Coronary artery (tissue), 2 donors: ENCODE measurements around the gene KCNJ12.

Experiments
- DNase-seq: peaks from one replicate; pipeline ENCODE4 v3.0.0-alpha.2; 2017; ENCODE audit warnings: low spot score
- H3K27ac ChIP-seq, 2 donors: fragments of 200-600 bp; sonication (generic); one replicate each; pipeline ENCODE4 v1.5.1; 2016 to 2019
- H3K4me3 ChIP-seq: fragments of 200-600 bp; sonication (generic); 2 replicates; pipeline ENCODE4 v1.5.1; 2016; ENCODE audit warnings: mild to moderate bottlenecking, moderate library complexity
- CTCF ChIP-seq: fragments of 200-600 bp; sonication (generic); IDR thresholded peaks from one replicate; pipeline ENCODE4 v1.5.1; 2019; ENCODE audit warnings: antibody characterized with exemption

The KCNJ12 gene

GRCh38 chr17:21352981-21353265, 23.2 kb upstream of the KCNJ12 start:
- no peak overlapping the region for H3K4me3 ChIP-seq
- no peak for TF ChIP-seq CTCF
- no peak for DNase-seq
- H3K27ac ChIP-seq, result no peak overlapping the region

- no peak for DNase-seq
- H3K27ac ChIP-seq, result peak overlapping the region in 1 of 2 donors; percentile 45
- no peak overlapping the region for H3K4me3 ChIP-seq
- TF ChIP-seq CTCF, result no peak
These were observed 22.7 kb upstream of the KCNJ12 start for GRCh38 chr17:21353326-21354010.

GRCh38 chr17:21354796-21355385, 21.3 kb upstream of the KCNJ12 start:
- TF ChIP-seq CTCF, result no peak
- no peak for DNase-seq
- Histone ChIP-seq H3K4me3 (no peak overlapping the region), H3K27ac (no peak overlapping the region)

GRCh38 chr17:21355586-21355985, 20.6 kb upstream of the KCNJ12 start:
- Histone ChIP-seq H3K4me3 (no peak overlapping the region), H3K27ac (no peak overlapping the region)
- no peak for DNase-seq
- TF ChIP-seq CTCF, result no peak

GRCh38 chr17:21356537-21357127, 19.5 kb upstream of the KCNJ12 start:
- Histone ChIP-seq H3K27ac (no peak overlapping the region), H3K4me3 (no peak overlapping the region)
- no peak for DNase-seq
- TF ChIP-seq CTCF, result no peak

GRCh38 chr17:21357281-21357680, 18.9 kb upstream of the KCNJ12 start:
- H3K4me3 ChIP-seq, result no peak overlapping the region
- TF ChIP-seq CTCF, result no peak
- H3K27ac ChIP-seq, result no peak overlapping the region
- DNase-seq, result no peak
